ENCODE results near the gene SMAD7.

The SMAD7 gene

GRCh38 chr18:48932822-48933510 is 17.8 kb downstream of the SMAD7 start:
- in situ Hi-C loops (cut with MboI; ENCODE audit: low sequenced_read_pairs), result no loop called here

GRCh38 chr18:48932462-48932818 is 18.3 kb downstream of the SMAD7 start:
- in situ Hi-C loops (cut with MboI; ENCODE audit: low sequenced_read_pairs), result no loop called here

- in situ Hi-C loops (cut with MboI; ENCODE audit: low sequenced_read_pairs), result no loop called here
Measured at GRCh38 chr18:48931680-48932461, 18.9 kb downstream of the SMAD7 start.

- in situ Hi-C loops (cut with MboI; ENCODE audit: low sequenced_read_pairs), result no loop called here
Measured at GRCh38 chr18:48930926-48931325, 19.8 kb downstream of the SMAD7 start.

GRCh38 chr18:48929941-48930713 is 20.6 kb downstream of the SMAD7 start:
- in situ Hi-C loops (cut with MboI; ENCODE audit: low sequenced_read_pairs), result no loop called here

GRCh38 chr18:48929212-48929612 is 21.6 kb downstream of the SMAD7 start:
- in situ Hi-C loops (cut with MboI; ENCODE audit: low sequenced_read_pairs), result no loop called here

GRCh38 chr18:48928787-48929186 is 22.0 kb downstream of the SMAD7 start:
- in situ Hi-C loops (cut with MboI; ENCODE audit: low sequenced_read_pairs), result no loop called here

- in situ Hi-C loops (cut with MboI; ENCODE audit: low sequenced_read_pairs), result no loop called here
Measured at GRCh38 chr18:48927286-48928080, 23.3 kb downstream of the SMAD7 start.

GRCh38 chr18:48926420-48926857 is 24.3 kb downstream of the SMAD7 start:
- in situ Hi-C loops (cut with MboI; ENCODE audit: low sequenced_read_pairs), result no loop called here

GRCh38 chr18:48925491-48925780 is 25.3 kb downstream of the SMAD7 start:
- in situ Hi-C loops (cut with MboI; ENCODE audit: low sequenced_read_pairs), result no loop called here

- in situ Hi-C loops (cut with MboI; ENCODE audit: low sequenced_read_pairs), result no loop called here
Measured at GRCh38 chr18:48924630-48925490, 25.9 kb downstream of the SMAD7 start.

GRCh38 chr18:48923746-48924629 is 26.8 kb downstream of the SMAD7 start:
- in situ Hi-C loops (cut with MboI; ENCODE audit: low sequenced_read_pairs), result no loop called here

GRCh38 chr18:48922801-48923730 is 27.7 kb downstream of the SMAD7 start:
- in situ Hi-C loops (cut with MboI; ENCODE audit: low sequenced_read_pairs), result no loop called here

- in situ Hi-C loops (cut with MboI; ENCODE audit: low sequenced_read_pairs), result no loop called here
Measured at GRCh38 chr18:48922226-48922800, 28.5 kb downstream of the SMAD7 start.

- in situ Hi-C loops (cut with MboI; ENCODE audit: low sequenced_read_pairs), result no loop called here
Measured at GRCh38 chr18:48921305-48922225, 29.2 kb downstream of the SMAD7 start.

- in situ Hi-C loops (cut with MboI; ENCODE audit: low sequenced_read_pairs), result no loop called here
Measured at GRCh38 chr18:48920408-48921038, 30.2 kb downstream of the SMAD7 start.

All from hTERT RPE-1 (cell line).